HepG2 (cell line): ENCODE results near the gene WWP2. TPM values are rescaled to one million over a fixed set of nuclear protein-coding genes. Genes with fewer than 3 reads are reported as not detected.
A peak's percentile ranks its signal among the peaks of the same experiment; 100 is the strongest.

ENCODE experiments used
- BORCS8-MEF2B ChIP-seq: sonication (generic); formaldehyde crosslinking; IDR thresholded peaks from 2 replicates; pipeline ENCODE4 v1.8.0; 2022; ENCODE audit warnings: mild to moderate bottlenecking, missing genetic modification reagents
- DNMT1 ChIP-seq: sonication (generic); formaldehyde crosslinking; IDR thresholded peaks from 2 replicates; pipeline ENCODE4 v1.5.1; 2020; ENCODE audit warnings: mild to moderate bottlenecking, missing genetic modification reagents
- EEA1 ChIP-seq: sonication (generic); formaldehyde crosslinking; IDR thresholded peaks from 2 replicates; pipeline ENCODE4 v1.5.1; 2020; ENCODE audit warnings: mild to moderate bottlenecking, missing genetic modification reagents, borderline replicate concordance
- HDAC1 ChIP-seq: sonication (generic); formaldehyde crosslinking; IDR thresholded peaks from 2 replicates; pipeline ENCODE4 v1.5.1; 2020; ENCODE audit warnings: mild to moderate bottlenecking, missing genetic modification reagents
- HOXA5 ChIP-seq: sonication (generic); formaldehyde crosslinking; IDR thresholded peaks from 2 replicates; pipeline ENCODE4 v1.4.0; 2020; ENCODE audit warnings: missing genetic modification reagents
- KDM2A ChIP-seq: sonication (generic); formaldehyde crosslinking; IDR thresholded peaks from 2 replicates; pipeline ENCODE4 v1.4.0; 2020; ENCODE audit warnings: low read depth, missing genetic modification reagents, borderline replicate concordance
- KLF13 ChIP-seq: sonication (generic); formaldehyde crosslinking; IDR thresholded peaks from 2 replicates; pipeline ENCODE4 v1.4.0; 2020; ENCODE audit warnings: mild to moderate bottlenecking, missing genetic modification reagents
- KMT2A ChIP-seq: sonication (generic); formaldehyde crosslinking; IDR thresholded peaks from 2 replicates; pipeline ENCODE4 v1.4.0; 2020; ENCODE audit warnings: missing genetic modification reagents
- NRL ChIP-seq: sonication (generic); formaldehyde crosslinking; IDR thresholded peaks from 2 replicates; pipeline ENCODE4 v1.5.0; 2020; ENCODE audit warnings: missing genetic modification reagents, mild to moderate bottlenecking, moderate library complexity, borderline replicate concordance
- RARG ChIP-seq: sonication (generic); formaldehyde crosslinking; IDR thresholded peaks from 2 replicates; pipeline ENCODE4 v1.4.0; 2020; ENCODE audit warnings: low read depth, mild to moderate bottlenecking, missing genetic modification reagents
- SATB2 ChIP-seq: sonication (generic); formaldehyde crosslinking; IDR thresholded peaks from 2 replicates; pipeline ENCODE4 v1.5.0; 2020; ENCODE audit warnings: missing genetic modification reagents
- TCF12 ChIP-seq, 2 experiments: fragments of 450-650 bp in 1 of 2; sonication (generic) in 1 of 2; formaldehyde crosslinking in 1 of 2; IDR thresholded peaks; 2 replicates each; pipeline versions ENCODE4 v1.6.1 to v1.8.0; 2017 to 2022; ENCODE audit warnings: antibody characterized with exemption in 1 of 2, mild to moderate bottlenecking in 1 of 2, missing genetic modification reagents in 1 of 2, moderate library complexity in 1 of 2
- YY1 ChIP-seq: IDR thresholded peaks from 2 replicates; pipeline ENCODE4 v1.6.1; 2011; ENCODE audit warnings: low read length, low read depth, moderate library complexity, mild to moderate bottlenecking; ENCODE audit not compliant: insufficient read depth, insufficient replicate concordance
- ZNF430 ChIP-seq: sonication (generic); formaldehyde crosslinking; IDR thresholded peaks from 2 replicates; pipeline ENCODE4 v1.9.0; 2021; ENCODE audit warnings: mild to moderate bottlenecking, missing genetic modification reagents
- ZNF446 ChIP-seq: sonication (generic); formaldehyde crosslinking; IDR thresholded peaks from 2 replicates; pipeline ENCODE4 v1.5.0; 2020; ENCODE audit warnings: mild to moderate bottlenecking, missing genetic modification reagents
- ZNF556 ChIP-seq: sonication (generic); formaldehyde crosslinking; IDR thresholded peaks from 2 replicates; pipeline ENCODE4 v1.4.0; 2020; ENCODE audit warnings: mild to moderate bottlenecking, missing genetic modification reagents, borderline replicate concordance
- ZNF883 ChIP-seq: sonication (generic); formaldehyde crosslinking; IDR thresholded peaks from 2 replicates; pipeline ENCODE4 v1.5.1; 2020; ENCODE audit warnings: mild to moderate bottlenecking, missing genetic modification reagents; ENCODE audit errors: not compliant biosample characterization
- polyA plus RNA-seq, 8 experiments: library from polyadenylated mRNA; depleted of rRNA in 3 of 8; stranded (reverse) in 7 of 8; unstranded in 1 of 8; fragments of >200 nt; fragmentation: Illumina TruSeq in 4 of 8; extraction: Trizol in 4 of 8; gene quantifications; 2 replicates each; pipeline versions ENCODE4 v1.2.1 to v1.2.3, GENCODE V29; 2011 to 2016; ENCODE audit warnings: low read depth in 4 of 8, missing spikeins in 1 of 8, mixed read lengths in 1 of 8; ENCODE audit not compliant: insufficient read depth in 1 of 8
- total RNA-seq, 5 experiments: library from RNA; depleted of rRNA; stranded (reverse); fragments of >200 nt; fragmentation: Illumina TruSeq; extraction: Trizol; gene quantifications; 2 replicates each; pipeline ENCODE4 v1.2.3, GENCODE V29; 2016; ENCODE audit warnings: low read depth in 1 of 5
- TF ChIP-seq, protein P1 (sequence below): sonication (generic); formaldehyde crosslinking; IDR thresholded peaks from 2 replicates; pipeline ENCODE4 v1.4.0; 2020; ENCODE audit warnings: missing genetic modification reagents
- TF ChIP-seq, protein P2 (sequence below): sonication (generic); formaldehyde crosslinking; IDR thresholded peaks from 2 replicates; pipeline ENCODE4 v1.8.0; 2022; ENCODE audit warnings: missing genetic modification reagents, mild to moderate bottlenecking, moderate library complexity, borderline replicate concordance
- TF ChIP-seq, protein P3 (sequence below): IDR thresholded peaks from 2 replicates; pipeline ENCODE4 v1.6.1; 2016

The WWP2 gene
- total and polyA plus RNA-seq, 2 of the 13 experiments (the other 11 are each of a cell fraction or from before 2014, with no cell fraction given): 11.4 to 28.2 TPM

DNA sequence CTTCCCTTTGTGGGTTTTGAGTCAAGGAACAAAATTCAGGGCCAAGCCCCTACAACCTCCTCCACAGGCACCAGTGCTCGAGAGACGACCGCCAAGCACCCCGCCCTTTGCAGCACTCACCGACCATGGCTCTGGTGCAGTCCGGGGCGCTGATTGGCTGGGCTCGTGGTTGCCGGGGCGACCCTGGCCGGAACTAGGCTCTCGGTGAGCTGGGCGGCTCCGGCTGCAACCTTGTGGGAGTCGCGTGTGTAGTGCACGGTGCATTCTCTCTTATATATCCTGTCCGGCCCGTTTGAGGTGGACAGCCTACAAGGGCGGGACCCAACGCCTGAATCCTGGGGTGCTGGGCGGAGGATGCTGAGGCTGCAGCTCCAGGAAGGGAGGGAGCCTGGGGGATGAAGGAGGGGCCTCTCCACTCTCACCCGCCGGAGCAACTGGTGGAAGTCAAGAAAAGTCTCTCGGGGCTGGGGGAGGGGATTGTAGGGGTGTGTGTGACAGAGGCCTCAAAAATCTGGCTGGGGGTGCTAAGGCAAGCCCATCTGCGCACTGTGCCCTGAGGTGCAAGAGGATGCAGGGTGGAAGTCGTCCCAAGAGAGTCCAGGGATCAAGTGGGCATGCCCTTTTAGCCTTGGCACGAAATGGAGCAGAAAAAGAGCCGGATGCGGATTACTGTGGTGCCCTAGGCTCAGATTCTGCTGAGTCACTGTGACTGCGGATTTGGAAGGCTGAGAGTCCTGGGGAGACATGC is 35.6 kb upstream of the WWP2 start, which contains the start of gene NQO1 (continued):
- TF ChIP-seq HOXA5 (peak; percentile 67; the same call in 1 of the 2 replicates), HDAC1 (CRISPR knock-in tag) (peak; percentile 87), DNMT1 (CRISPR knock-in tag) (no peak), RARG (CRISPR knock-in tag) (no peak), BORCS8-MEF2B (CRISPR knock-in tag) (peak; percentile 83), ZNF446 (CRISPR knock-in tag) (0 out of 2 replicates have a peak, but pooled peaks have one; percentile 64), TCF12 (IDR thresholded peaks at IDR 0.05) (no peak), TCF12 (CRISPR knock-in tag; IDR thresholded peaks at IDR 0.05) (no peak), EEA1 (CRISPR knock-in tag) (no peak), ZNF883 (CRISPR knock-in tag) (no peak), YY1 (peak; percentile 40), ZNF556 (CRISPR knock-in tag) (peak; percentile 32; the same call in 1 of the 2 replicates), NRL (CRISPR knock-in tag) (peak; percentile 73; the same call in 1 of the 2 replicates), KMT2A (CRISPR knock-in tag) (peak; percentile 69; the same call in 1 of the 2 replicates), ZNF430 (peak; percentile 66; the same call in 1 of the 2 replicates), KDM2A (CRISPR knock-in tag) (no peak; the same call in none of the 2 replicates), KLF13 (CRISPR knock-in tag) (no peak), SATB2 (CRISPR knock-in tag) (no peak)
- TF ChIP-seq, protein P1, sequence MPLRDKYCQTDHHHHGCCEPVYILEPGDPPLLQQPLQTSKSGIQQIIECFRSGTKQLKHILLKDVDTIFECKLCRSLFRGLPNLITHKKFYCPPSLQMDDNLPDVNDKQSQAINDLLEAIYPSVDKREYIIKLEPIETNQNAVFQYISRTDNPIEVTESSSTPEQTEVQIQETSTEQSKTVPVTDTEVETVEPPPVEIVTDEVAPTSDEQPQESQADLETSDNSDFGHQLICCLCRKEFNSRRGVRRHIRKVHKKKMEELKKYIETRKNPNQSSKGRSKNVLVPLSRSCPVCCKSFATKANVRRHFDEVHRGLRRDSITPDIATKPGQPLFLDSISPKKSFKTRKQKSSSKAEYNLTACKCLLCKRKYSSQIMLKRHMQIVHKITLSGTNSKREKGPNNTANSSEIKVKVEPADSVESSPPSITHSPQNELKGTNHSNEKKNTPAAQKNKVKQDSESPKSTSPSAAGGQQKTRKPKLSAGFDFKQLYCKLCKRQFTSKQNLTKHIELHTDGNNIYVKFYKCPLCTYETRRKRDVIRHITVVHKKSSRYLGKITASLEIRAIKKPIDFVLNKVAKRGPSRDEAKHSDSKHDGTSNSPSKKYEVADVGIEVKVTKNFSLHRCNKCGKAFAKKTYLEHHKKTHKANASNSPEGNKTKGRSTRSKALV (CRISPR knock-in tag): 0 out of 2 replicates have a peak, but pooled peaks have one; percentile 61
- TF ChIP-seq, protein P2, sequence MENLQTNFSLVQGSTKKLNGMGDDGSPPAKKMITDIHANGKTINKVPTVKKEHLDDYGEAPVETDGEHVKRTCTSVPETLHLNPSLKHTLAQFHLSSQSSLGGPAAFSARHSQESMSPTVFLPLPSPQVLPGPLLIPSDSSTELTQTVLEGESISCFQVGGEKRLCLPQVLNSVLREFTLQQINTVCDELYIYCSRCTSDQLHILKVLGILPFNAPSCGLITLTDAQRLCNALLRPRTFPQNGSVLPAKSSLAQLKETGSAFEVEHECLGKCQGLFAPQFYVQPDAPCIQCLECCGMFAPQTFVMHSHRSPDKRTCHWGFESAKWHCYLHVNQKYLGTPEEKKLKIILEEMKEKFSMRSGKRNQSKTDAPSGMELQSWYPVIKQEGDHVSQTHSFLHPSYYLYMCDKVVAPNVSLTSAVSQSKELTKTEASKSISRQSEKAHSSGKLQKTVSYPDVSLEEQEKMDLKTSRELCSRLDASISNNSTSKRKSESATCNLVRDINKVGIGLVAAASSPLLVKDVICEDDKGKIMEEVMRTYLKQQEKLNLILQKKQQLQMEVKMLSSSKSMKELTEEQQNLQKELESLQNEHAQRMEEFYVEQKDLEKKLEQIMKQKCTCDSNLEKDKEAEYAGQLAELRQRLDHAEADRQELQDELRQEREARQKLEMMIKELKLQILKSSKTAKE (CRISPR knock-in tag): no peak
- TF ChIP-seq, protein P3, sequence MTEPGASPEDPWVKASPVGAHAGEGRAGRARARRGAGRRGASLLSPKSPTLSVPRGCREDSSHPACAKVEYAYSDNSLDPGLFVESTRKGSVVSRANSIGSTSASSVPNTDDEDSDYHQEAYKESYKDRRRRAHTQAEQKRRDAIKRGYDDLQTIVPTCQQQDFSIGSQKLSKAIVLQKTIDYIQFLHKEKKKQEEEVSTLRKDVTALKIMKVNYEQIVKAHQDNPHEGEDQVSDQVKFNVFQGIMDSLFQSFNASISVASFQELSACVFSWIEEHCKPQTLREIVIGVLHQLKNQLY (CRISPR knock-in tag): peak; percentile 71; the same call in 1 of the 2 replicates
